IPS-18a (cell line): Measurements from ENCODE around the gene TTLL8.

Experiments used
- H3K27ac ChIP-seq: one replicate; pipeline ENCODE4 v1.5.1; 2013; ENCODE audit warnings: low read length
- H3K27me3 ChIP-seq: one replicate; pipeline ENCODE4 v1.6.1; 2013; ENCODE audit warnings: mild to moderate bottlenecking, low read length; ENCODE audit not compliant: control insufficient read depth, insufficient read depth
- H3K36me3 ChIP-seq: one replicate; pipeline ENCODE4 v1.6.1; 2013; ENCODE audit warnings: low read depth, low read length; ENCODE audit not compliant: control insufficient read depth
- H3K4me1 ChIP-seq: one replicate; pipeline ENCODE4 v1.6.1; 2013; ENCODE audit warnings: low read depth, low read length; ENCODE audit not compliant: control insufficient read depth
- H3K4me3 ChIP-seq: one replicate; pipeline ENCODE4 v1.5.1; 2013; ENCODE audit warnings: low read length
- H3K9ac ChIP-seq: one replicate; pipeline ENCODE4 v1.6.1; 2013; ENCODE audit warnings: mild to moderate bottlenecking, low read length, moderate library complexity
- H3K9me3 ChIP-seq: one replicate; pipeline ENCODE4 v1.6.1; 2013; ENCODE audit warnings: low read depth, low read length; ENCODE audit not compliant: control insufficient read depth

Gene TTLL8

GRCh38 chr22:50082197-50082715, 24.2 kb upstream of the TTLL8 start:
- Histone ChIP-seq H3K27me3 (no peaks in the 10 kb centered on the region), H3K27ac (no peak overlapping the region), H3K9me3 (no peaks in the 10 kb centered on the region), H3K36me3 (no peaks in the 10 kb centered on the region), H3K4me1 (no peaks in the 10 kb centered on the region), H3K9ac (no peak overlapping the region), H3K4me3 (no peak overlapping the region)

- Histone ChIP-seq H3K9ac (no peak overlapping the region), H3K36me3 (no peaks in the 10 kb centered on the region), H3K27me3 (no peaks in the 10 kb centered on the region), H3K9me3 (no peaks in the 10 kb centered on the region), H3K27ac (no peak overlapping the region), H3K4me3 (no peak overlapping the region), H3K4me1 (no peaks in the 10 kb centered on the region)
Measured at GRCh38 chr22:50081426-50082196, 23.5 kb upstream of the TTLL8 start.

GRCh38 chr22:50080077-50080465, 22.0 kb upstream of the TTLL8 start:
- Histone ChIP-seq H3K27ac (no peak overlapping the region), H3K36me3 (no peaks in the 10 kb centered on the region), H3K9me3 (no peaks in the 10 kb centered on the region), H3K4me1 (no peaks in the 10 kb centered on the region), H3K9ac (no peak overlapping the region), H3K4me3 (no peak overlapping the region), H3K27me3 (no peaks in the 10 kb centered on the region)

DNA sequence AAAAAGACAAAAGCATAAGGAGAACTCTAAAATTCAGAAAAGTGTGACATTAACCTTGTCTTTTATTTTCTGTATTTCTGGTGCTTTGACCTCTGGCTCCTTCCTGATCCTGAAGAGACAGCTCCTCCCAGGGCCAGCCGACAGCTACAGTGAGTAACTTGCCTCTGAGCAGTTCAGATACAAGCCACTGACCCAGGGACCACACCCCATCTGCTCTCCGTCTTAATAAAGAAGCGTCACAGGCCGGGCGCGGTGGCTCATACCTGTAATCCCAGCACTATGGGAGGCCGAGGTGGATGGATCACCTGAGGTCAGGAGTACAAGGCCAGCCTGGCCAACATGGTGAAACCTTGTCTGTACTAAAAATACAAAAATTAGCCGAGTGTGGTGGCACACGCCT, 20.7 kb upstream of the TTLL8 start:
- H3K9ac ChIP-seq, result no peak overlapping the region
- no peaks in the 10 kb centered on the region for H3K4me1 ChIP-seq
- no peak overlapping the region for H3K4me3 ChIP-seq
- H3K36me3 ChIP-seq, result no peaks in the 10 kb centered on the region
- H3K27me3 ChIP-seq, result no peaks in the 10 kb centered on the region
- H3K27ac ChIP-seq, result no peak overlapping the region
- H3K9me3 ChIP-seq, result no peaks in the 10 kb centered on the region

DNA sequence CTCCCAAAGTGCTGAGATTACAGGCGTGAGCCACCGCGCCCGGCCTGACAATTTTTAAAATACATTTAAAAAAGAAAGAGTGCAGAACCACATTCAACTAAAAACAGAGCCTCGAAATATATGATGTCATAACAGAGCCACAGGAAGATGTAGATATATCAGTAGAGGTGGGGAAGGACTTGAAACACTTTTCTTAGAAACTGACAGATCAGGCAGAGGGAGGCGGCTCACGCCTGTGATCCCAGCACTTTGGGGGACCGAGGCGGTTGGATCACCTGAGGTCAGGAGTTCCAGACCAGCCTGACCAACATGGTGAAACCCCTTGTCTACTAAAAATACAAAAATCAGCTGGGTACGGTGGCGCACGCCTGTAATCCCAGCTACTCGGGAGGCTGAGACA, 20.1 kb upstream of the TTLL8 start:
- H3K4me3 ChIP-seq, result no peak overlapping the region
- H3K27me3 ChIP-seq, result no peaks in the 10 kb centered on the region
- no peaks in the 10 kb centered on the region for H3K9me3 ChIP-seq
- no peaks in the 10 kb centered on the region for H3K4me1 ChIP-seq
- no peak overlapping the region for H3K9ac ChIP-seq
- no peak overlapping the region for H3K27ac ChIP-seq
- H3K36me3 ChIP-seq, result no peaks in the 10 kb centered on the region

- Histone ChIP-seq H3K27me3 (no peaks in the 10 kb centered on the region), H3K27ac (no peak overlapping the region), H3K4me1 (no peaks in the 10 kb centered on the region), H3K4me3 (no peak overlapping the region), H3K9me3 (no peaks in the 10 kb centered on the region), H3K9ac (no peak overlapping the region), H3K36me3 (no peaks in the 10 kb centered on the region)
Measured at GRCh38 chr22:50076646-50077535, 18.8 kb upstream of the TTLL8 start.

DNA sequence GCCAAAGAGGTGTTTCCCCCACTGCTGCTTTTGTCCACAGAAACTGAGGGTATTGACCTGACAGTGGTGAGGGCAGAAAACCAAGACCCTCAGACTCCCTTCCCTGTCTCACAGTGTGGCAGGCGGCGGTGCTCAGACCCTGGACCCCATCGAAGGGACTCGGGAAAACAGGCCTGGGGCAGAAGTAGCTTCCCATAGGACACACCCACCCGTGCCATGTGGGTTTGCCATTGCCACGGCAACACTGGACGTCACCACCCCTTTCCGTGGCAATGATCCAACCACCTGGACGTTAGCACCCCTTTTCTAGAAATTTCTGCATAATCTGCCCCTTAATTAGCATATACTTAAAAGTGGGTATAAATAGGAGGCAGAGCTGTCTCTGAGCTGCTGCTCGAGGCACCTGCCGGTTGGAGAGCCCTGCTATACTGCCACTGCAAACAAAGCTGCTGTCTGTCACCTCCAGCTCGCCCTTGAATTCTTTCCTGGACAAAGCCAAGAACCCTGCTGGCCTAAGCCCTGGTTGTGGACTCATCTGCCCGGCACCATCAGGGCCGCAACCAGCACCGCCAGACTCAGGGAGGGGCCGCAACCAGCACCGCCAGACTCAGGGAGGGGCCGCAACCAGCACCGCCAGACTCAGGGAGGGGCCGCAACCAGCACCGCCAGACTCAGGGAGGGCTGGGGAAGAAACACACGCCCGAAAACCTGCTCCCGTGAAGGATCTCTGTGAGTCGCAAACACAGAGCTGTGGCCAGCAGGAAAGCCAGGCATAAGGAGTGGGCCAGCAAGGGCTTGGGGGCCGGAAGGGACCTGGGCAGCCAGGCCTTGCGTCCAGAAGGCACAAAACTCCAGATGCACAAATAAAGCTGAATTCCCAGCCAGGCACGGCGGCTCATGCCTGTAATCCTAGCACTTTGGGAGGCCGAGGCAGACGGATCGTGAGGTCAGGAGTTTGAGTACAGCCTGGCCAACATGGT, 16.7 kb upstream of the TTLL8 start:
- Histone ChIP-seq H3K4me3 (no peak overlapping the region), H3K9me3 (no peaks in the 10 kb centered on the region), H3K27ac (no peak overlapping the region), H3K9ac (no peak overlapping the region), H3K27me3 (no peaks in the 10 kb centered on the region), H3K4me1 (no peaks in the 10 kb centered on the region), H3K36me3 (no peaks in the 10 kb centered on the region)

GRCh38 chr22:50074056-50074455, 16.0 kb upstream of the TTLL8 start:
- no peak overlapping the region for H3K9ac ChIP-seq
- no peak overlapping the region for H3K4me3 ChIP-seq
- H3K9me3 ChIP-seq, result no peaks in the 10 kb centered on the region
- no peak overlapping the region for H3K27ac ChIP-seq
- no peaks in the 10 kb centered on the region for H3K36me3 ChIP-seq
- no peaks in the 10 kb centered on the region for H3K4me1 ChIP-seq
- H3K27me3 ChIP-seq, result no peaks in the 10 kb centered on the region

DNA sequence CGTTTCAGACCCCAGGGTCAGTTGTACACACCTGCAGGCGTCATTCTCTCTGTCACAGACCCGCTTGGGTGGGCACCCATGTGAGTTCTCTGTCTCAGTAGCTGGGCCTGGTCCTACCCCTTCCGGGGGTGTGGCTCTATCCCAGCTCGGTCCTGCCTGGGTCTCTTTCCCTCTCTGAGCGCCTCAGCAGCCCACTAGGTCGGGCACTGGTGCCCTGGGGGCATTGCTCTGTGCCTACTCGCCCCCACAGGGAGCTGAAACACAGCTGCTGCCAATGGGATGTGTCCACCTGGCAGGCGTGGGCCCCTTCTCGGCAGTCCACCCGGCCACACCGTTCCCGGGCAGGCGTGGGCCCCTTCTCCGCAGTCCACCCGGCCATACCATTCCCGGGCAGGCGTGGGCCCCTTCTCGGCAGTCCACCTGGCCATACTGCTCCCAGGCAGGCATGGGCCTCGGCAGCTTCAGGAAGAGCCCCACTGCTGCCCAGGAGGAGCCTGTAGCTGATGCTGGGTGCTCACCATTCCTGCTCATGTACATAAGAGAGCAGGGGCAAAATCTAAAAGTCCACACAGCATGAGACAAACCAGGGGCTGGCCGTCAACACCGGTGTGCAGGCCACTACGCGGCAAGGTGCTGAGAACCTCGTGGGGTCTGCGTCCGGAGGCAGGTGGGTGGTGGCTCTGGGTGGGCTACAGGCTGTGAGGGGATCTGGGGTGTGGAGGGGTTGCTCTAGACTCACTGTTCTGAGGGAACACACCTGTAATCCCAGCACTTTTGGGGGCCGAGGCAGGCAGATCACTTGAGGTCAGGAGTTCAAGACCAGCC, 14.8 kb upstream of the TTLL8 start:
- no peak overlapping the region for H3K9ac ChIP-seq
- H3K36me3 ChIP-seq, result no peaks in the 10 kb centered on the region
- no peak overlapping the region for H3K4me3 ChIP-seq
- H3K27ac ChIP-seq, result no peak overlapping the region
- H3K9me3 ChIP-seq, result no peaks in the 10 kb centered on the region
- H3K27me3 ChIP-seq, result no peaks in the 10 kb centered on the region
- H3K4me1 ChIP-seq, result no peaks in the 10 kb centered on the region

DNA sequence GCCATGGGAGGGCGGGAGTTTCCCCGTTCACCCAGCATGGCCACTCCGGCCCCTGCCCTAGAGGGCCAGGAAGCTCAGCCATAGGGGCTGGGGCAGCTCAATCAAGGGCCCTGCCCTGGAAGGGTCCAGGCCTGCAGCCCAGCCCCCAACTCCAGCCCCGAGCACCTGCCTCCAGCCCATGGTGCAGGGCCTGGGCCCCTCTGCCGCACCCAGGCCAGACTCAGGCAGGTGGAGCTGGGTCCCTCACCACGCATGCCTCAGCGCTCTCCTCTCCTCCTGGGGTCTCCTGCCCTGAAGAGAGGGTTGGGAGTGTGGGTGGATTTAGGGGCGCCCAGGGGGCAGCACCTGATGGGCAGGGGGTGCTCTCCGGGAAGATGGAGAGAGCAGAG, 14.1 kb upstream of the TTLL8 start:
- Histone ChIP-seq H3K9me3 (no peaks in the 10 kb centered on the region), H3K36me3 (no peaks in the 10 kb centered on the region), H3K27me3 (no peaks in the 10 kb centered on the region), H3K4me1 (no peaks in the 10 kb centered on the region), H3K27ac (no peak overlapping the region), H3K9ac (no peak overlapping the region), H3K4me3 (no peak overlapping the region)
